ENCODE measurements around the gene ARFGAP3. TPM values are rescaled to one million over a fixed set of nuclear protein-coding genes. Genes with fewer than 3 reads are reported as not detected.
"Not testable (repeated sequence)": the region's sequence is repeated elsewhere in the genome, so short reads cannot be mapped to it uniquely, and the experiment has no call there.

The ARFGAP3 gene
- polyA plus RNA-seq, 3 donors = 47.6 to 58.0 (median 53.5) TPM

DNA sequence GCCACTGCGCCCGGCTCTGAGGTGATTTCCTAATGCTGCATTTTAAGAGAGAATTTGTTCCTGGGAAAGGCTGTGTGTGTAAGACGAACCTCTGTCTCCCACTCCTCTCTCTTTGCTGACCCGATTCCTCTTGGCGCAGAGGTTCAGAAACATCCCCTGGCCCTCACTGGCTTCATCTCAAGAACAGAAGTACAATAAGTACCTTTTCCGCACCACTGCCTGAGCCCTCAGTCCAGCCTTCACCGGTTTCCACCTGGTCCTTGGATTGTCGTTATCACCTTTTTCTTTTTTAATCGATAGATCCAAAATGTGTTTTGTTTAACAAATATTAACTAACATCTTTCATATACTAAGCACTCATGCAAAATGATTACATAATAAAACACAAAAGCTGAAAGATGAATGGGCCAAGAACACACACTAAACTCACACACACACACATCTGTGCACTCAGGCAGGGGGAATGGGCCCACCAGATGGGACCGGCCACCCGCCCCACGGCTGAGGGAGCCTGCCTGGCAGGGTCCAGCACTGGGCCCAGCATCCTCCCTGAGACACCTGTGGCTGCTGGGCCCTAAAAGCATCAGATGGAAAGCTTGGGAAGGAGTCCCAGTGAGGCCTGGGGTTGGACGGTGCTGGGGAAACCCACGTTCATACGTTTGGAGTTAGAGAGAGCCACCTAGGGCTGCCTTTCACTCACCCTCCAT, 86.0 kb downstream of the ARFGAP3 start:
- no peak for DNase-seq (ENCODE audit: low read depth in 3 of 3, low spot score in 2 of 3)

GRCh38 chr22:42770448-42770726, 86.7 kb downstream of the ARFGAP3 start:
- DNase-seq (ENCODE audit: low read depth in 3 of 3, low spot score in 2 of 3) = no peak

GRCh38 chr22:42769574-42770447, 87.3 kb downstream of the ARFGAP3 start:
- DNase-seq (ENCODE audit: low read depth in 3 of 3, low spot score in 2 of 3) = peak in 1 of 3 donors; percentile 25

- no peak for DNase-seq (ENCODE audit: low read depth in 3 of 3, low spot score in 2 of 3)
These were observed 87.9 kb downstream of the ARFGAP3 start for GRCh38 chr22:42769238-42769573.

DNA sequence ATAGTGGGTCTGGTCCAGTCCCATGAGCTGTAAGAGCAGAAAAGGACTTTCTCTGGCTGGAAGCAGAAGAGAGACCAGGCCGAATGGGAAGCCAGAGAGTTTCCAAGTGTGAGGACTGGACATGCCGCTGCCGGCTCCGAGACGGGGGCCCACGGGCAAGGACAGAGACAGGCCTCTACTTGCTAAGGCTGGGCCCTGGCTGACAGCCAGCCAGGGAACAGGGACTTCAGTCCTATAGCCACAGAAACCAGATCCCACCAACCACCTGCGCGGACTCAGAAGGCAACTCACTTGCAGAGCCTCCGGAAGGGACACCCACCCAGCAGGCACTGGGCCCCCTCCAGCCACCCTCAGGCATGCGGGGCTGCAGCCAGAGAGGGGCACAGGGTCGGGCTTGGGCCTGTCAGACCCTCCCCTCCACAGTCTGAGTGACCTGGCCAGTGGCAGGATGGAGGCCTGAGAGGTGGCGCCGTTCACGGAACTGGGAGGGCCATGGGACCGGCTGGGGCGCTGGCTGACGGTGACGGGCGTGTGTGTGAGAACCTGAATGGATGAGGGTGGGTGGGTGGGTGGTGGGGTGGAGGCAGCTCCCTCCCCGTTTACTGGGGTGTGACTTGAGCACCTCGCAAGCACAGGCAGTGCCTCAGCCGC, 88.6 kb downstream of the ARFGAP3 start:
- no peak for DNase-seq (ENCODE audit: low read depth in 3 of 3, low spot score in 2 of 3)

- DNase-seq (ENCODE audit: low read depth in 3 of 3, low spot score in 2 of 3) = no peak
These were observed 90.2 kb downstream of the ARFGAP3 start for GRCh38 chr22:42766860-42767259.

DNA sequence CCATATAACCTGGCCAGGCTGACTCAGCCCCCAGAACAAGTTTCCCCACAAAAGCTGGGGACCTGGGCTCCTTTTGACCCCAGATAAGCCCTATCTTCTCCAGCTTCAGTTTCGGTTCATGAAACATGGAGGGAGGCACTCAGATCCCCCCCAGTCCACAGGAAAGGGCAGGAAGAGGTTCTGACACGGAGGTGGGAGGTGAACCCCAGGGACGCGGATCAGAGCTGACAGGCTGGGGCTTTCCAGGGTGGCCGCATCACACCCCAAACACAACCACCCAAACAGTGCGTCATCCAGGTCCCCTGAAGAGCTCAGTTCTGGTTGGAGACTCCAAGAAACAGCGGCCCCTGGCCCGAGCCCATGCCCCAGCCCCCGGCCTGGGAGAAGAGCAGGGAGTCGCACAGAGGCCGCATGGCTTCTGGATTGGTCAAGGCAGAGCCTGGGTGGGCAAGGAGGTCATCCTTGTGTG, 92.1 kb downstream of the ARFGAP3 start:
- DNase-seq (ENCODE audit: low read depth in 3 of 3, low spot score in 2 of 3) = no peak

DNA sequence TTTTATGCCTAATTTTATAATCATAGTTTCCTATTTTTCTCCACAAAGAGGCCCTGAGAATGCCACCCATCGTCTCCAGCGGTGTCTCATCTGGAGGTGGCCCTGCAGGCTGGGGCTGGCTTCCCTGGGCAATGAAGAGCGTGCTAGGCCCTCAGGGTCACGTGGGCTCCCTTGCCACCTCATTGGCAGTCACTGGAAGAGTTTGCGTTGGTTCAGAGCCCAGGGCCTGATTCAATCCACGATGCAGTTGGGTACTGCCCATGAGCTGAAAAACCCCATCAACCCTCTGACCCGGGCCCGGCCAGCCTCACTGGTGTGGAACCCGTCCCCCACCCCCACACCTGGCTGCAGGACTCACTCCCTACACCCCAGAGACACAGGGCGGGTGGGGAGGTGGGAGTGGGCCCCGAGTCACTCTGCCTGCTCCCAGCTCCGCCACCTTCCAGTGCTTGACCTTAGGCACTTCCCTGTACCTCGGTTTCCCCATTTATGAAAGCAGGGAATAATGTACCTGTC, 93.0 kb downstream of the ARFGAP3 start:
- no peak for DNase-seq (ENCODE audit: low read depth in 3 of 3, low spot score in 2 of 3)

DNA sequence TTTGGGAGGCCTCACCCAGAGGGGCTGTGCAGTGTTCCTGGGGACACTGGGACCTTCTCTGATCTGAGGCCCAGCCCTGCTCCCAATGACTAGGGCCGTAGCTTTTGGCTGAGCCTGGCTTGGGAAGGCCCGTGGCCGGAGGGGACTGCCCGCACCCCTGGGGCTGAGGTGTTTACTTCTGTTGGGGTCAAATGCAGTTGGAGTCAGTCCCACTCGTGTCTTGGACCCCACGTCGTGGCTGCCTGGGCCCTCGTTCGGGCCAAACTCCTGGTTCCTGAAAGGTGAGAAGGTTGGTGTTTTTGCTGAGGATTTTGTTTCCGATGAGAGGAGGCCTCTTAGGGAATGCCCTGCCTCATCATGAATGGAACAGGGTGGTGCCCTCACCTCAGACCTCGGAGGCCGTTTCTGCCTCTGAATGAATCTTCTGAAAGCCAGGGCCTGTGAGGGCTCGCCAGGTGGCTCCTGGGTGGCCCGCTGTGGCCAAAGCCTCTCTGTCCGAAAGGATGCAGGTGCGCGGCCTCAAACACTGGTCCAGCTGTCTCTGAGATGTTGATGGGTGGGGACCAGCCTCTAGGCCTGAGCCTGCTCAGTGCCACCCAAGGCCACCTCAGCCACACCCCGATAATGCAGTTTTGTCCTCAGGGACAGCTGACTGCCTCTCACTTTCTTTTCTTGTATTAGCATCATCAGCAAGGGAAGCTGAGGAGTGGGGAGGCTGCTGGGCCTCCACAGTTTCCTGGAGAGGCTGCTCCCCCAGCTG, 96.1 kb downstream of the ARFGAP3 start:
- DNase-seq (ENCODE audit: low read depth in 3 of 3, low spot score in 2 of 3) = no peak

DNA sequence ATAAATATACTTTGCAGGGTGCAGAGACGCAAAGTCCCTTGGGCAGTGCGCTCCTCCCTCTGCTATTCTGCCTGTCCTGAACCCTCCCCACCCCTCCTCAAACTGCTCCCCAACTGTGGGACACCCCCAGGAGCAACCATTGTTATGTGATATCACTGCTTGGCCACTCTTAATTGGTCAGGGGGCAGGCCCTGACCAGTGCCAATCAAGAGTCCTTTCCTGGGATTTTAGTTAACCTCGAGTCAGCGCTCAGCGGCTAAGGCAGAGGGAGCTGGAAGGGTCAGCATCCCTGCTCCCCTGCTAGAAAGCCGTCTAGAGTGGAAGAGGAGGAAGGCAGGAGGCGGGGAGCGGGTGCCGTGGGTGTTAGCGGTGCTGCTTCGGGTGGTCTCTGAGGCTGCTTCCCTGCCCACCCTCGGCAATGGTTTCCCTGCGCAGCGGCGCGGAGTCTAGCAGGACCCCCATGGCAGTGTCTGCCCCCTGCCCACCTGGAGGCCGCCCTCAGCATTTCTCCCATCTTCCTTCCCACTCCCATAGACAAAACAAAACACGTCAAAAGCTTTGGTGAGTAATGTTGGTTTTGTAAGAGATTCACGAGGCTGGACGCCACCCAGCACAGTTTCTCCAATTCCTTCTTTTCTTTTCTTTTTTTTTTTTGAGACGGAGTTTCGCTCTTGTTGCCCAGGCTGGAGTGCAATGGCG, 98.0 kb downstream of the ARFGAP3 start:
- DNase-seq (ENCODE audit: low read depth in 3 of 3, low spot score in 2 of 3) = no peak

GRCh38 chr22:42755553-42755952, 101.5 kb downstream of the ARFGAP3 start:
- DNase-seq (ENCODE audit: low read depth in 3 of 3, low spot score in 2 of 3) = not testable (repeated sequence)

- not testable (repeated sequence) for DNase-seq (ENCODE audit: low read depth in 3 of 3, low spot score in 2 of 3)
These were observed 102.0 kb downstream of the ARFGAP3 start for GRCh38 chr22:42755121-42755520.

DNA sequence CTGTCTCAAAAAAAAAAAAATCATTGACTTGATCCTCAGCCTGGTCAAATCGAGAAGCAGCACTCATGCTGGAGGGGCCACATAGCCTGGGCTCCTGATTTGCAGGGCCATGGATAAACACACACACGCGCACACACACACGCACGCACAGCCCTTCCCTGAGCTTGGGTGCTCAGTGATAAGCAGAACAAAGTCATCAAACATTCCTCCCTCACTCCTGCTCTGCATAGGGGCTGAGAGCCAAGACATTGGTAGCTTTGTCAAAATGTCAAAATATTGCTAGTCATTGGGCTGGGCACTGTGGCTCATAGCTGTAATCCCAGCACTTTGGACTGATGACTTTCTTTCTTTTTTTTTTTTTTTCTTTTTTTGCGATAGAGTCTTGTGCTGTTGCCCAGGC, 102.4 kb downstream of the ARFGAP3 start:
- no peak for DNase-seq (ENCODE audit: low read depth in 3 of 3, low spot score in 2 of 3)

DNA sequence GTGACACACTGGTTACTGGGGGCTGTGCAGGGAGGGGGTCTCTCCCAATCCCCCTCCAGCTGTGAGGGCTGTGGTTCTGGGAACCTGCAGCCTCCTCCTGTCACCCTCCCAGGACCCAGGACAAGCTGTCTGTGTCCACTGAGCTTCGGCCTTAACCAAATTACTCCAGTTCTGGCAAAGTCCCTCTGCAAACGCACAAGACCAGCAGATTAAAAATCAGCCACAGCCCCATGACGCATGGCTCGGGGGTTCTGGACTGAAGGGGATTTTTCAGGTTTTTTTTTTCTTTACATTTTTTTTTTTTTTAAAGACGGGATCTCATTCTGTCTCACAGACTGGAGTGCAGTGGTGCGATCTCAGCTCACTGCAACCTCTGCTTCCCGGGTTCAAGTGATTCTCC, 104.2 kb downstream of the ARFGAP3 start:
- DNase-seq (ENCODE audit: low read depth in 3 of 3, low spot score in 2 of 3) = no peak

- DNase-seq (ENCODE audit: low read depth in 3 of 3, low spot score in 2 of 3) = no peak
These were observed 104.8 kb downstream of the ARFGAP3 start for GRCh38 chr22:42752230-42752746.

DNA sequence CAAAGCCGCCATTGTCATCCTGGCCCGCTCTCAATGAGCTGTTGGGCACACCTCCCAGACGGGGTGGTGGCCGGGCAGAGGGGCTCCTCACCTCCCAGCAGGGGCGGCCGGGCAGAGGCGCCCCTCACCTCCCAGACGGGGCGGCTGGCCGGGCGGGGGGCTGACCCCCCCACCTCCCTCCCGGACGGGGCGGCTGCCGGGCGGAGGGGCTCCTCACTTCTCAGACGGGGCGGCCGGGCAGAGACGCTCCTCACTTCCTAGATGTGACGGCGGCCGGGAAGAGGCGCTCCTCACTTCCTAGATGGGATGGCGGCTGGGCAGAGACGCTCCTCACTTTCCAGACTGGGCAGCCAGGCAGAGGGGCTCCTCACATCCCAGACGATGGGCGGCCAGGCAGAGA, 106.7 kb downstream of the ARFGAP3 start:
- not testable (repeated sequence) for DNase-seq (ENCODE audit: low read depth in 3 of 3, low spot score in 2 of 3)

GRCh38 chr22:42747701-42748513, 109.2 kb downstream of the ARFGAP3 start:
- no peak for DNase-seq (ENCODE audit: low read depth in 3 of 3, low spot score in 2 of 3)

Measured in right renal cortex interstitium (tissue), 3 donors.